Muscle of leg (tissue), 11 donors: ENCODE measurements around the gene RAB18. TPM values are rescaled to one million over a fixed set of nuclear protein-coding genes. Genes with fewer than 3 reads are reported as not detected.
A peak's percentile ranks its signal among the peaks of the same experiment; 100 is the strongest.
"Not testable (repeated sequence)": the region's sequence is repeated elsewhere in the genome, so short reads cannot be mapped to it uniquely, and the experiment has no call there.

Source experiments
- DNase-seq: peaks from one replicate; pipeline ENCODE4 v3.0.0; 2013
- H3K27ac ChIP-seq: one replicate; pipeline ENCODE4 v1.5.1; 2013; ENCODE audit warnings: mild to moderate bottlenecking, low read length, control low read depth
- H3K27me3 ChIP-seq: one replicate; pipeline ENCODE4 v1.6.1; 2013; ENCODE audit warnings: low read length; ENCODE audit not compliant: control insufficient read depth, insufficient read depth
- H3K36me3 ChIP-seq: one replicate; pipeline ENCODE4 v1.6.1; 2013; ENCODE audit warnings: low read length; ENCODE audit not compliant: control insufficient read depth, insufficient read depth
- H3K4me1 ChIP-seq: one replicate; pipeline ENCODE4 v1.6.1; 2013; ENCODE audit warnings: low read length; ENCODE audit not compliant: control insufficient read depth, insufficient read depth
- H3K4me3 ChIP-seq: one replicate; pipeline ENCODE4 v1.5.1; 2013; ENCODE audit warnings: low read length, control low read depth
- H3K9me3 ChIP-seq: replicated peaks from 2 replicates; pipeline ENCODE4 v1.6.1; 2013; ENCODE audit warnings: low read depth, low read length; ENCODE audit not compliant: control insufficient read depth
- WGBS: methylation state at CpG from one replicate; pipeline ENCODE4 v1.1.5; 2013; ENCODE audit warnings: missing lambda C conversion rate; ENCODE audit not compliant: insufficient coverage; 5-methylcytosine and 5-hydroxymethylcytosine counted together
- polyA plus RNA-seq, 8 donors: library from polyadenylated mRNA; unstranded; fragments of 120-200 nt; gene quantifications; one replicate each; pipeline versions ENCODE4 v1.2.1 to v1.2.3, GENCODE V29; 2013; ENCODE audit warnings: inconsistent platforms in 1 of 8, low replicate concordance in 1 of 8; ENCODE audit not compliant: insufficient read length in 8 of 8, insufficient read depth in 1 of 8
- total RNA-seq: library from RNA; stranded (reverse); fragments of 120-200 nt; gene quantifications from one replicate; pipeline ENCODE4 v1.2.4, GENCODE V29; 2013

The RAB18 gene
- total and polyA plus RNA-seq, 9 donors: 75.6 to 112 (median 95.7) TPM

DNA sequence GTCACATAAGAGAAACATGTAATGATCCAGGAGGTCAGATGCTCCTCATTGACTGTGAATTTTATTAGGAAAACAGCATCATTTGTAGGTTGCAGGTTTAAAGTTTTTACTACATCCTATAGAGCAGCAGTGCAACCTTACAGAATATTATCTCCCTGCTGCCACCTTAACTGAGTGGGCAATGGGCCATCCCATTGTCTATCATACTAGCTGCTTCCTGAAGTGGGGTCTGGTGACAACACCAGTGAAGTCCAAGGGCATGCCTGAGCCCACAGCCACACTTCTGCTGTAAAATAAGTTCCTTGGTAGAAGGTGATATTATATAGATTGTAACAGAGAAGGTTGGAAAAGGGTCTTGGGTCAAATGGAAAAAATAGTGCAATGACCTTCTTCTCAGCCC lies 4.0 kb upstream of the RAB18 start:
- Histone ChIP-seq H3K36me3 (no peaks in the 10 kb centered on the region), H3K27ac (no peak overlapping the region), H3K9me3 (no peaks in the 10 kb centered on the region), H3K4me3 (no peak overlapping the region), H3K4me1 (peaks cover 3% of the 10 kb centered on the region), H3K27me3 (peaks cover 2% of the 10 kb centered on the region)
- no peak for DNase-seq

DNA sequence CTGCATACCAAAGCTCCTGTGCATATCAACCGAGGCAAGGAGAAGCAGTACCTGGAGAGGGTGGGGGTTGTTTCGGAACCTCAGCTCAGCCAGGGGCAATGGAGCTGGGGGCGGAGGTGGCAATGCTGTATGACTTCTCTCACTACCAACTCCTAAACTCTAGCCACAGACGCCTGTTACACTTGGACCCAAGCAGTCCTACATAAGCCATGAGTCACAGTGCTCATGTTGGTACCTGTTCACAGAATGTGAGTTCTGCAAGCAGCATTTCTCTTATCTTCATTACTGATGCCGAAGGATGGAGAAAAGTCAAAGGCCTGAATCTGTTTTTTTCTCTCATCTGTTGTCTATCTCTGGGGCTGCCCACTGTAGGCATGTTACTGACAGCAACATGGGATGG lies 3.2 kb upstream of the RAB18 start:
- peaks cover 2% of the 10 kb centered on the region for H3K27me3 ChIP-seq
- H3K36me3 ChIP-seq: no peaks in the 10 kb centered on the region
- H3K4me3 ChIP-seq: no peak overlapping the region
- 80% methylated on average over 1 of the region's 5 CpGs for WGBS
- H3K9me3 ChIP-seq: no peaks in the 10 kb centered on the region
- H3K4me1 ChIP-seq: peaks cover 6% of the 10 kb centered on the region
- H3K27ac ChIP-seq: no peak overlapping the region
- DNase-seq: no peak

DNA sequence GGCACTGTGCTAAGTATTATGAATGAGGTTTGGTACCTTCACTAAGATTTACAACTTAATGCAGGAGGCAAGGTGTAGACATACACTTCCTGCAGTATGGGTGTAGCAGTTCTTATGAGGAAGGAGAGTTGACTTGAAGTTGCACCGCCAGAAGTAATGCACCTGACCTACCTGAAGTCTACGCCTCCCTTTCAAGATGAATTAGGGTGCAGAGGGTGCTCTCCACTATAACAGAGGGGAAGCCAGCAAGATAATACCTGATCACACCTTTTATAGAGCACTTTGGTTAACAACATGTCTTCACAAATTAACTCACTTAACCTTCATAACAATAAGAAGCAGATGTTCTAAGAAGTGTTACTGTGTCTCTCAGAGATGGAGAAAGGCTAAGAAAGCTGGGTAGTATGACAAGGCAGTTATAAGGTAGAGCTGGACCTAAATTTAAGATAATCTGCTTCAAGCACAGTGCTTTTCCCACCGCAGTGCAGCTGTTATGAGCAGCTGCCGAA lies 552 bp upstream of the RAB18 start:
- Histone ChIP-seq H3K27ac (peak overlapping the region; percentile 97), H3K27me3 (no peaks in the 10 kb centered on the region), H3K4me3 (peak overlapping the region; percentile 83), H3K4me1 (peaks cover 11% of the 10 kb centered on the region), H3K9me3 (no peaks in the 10 kb centered on the region), H3K36me3 (peaks cover 2% of the 10 kb centered on the region)
- no CpG with 5 or more reads among the region's 4 CpGs for WGBS
- no peak for DNase-seq

DNA sequence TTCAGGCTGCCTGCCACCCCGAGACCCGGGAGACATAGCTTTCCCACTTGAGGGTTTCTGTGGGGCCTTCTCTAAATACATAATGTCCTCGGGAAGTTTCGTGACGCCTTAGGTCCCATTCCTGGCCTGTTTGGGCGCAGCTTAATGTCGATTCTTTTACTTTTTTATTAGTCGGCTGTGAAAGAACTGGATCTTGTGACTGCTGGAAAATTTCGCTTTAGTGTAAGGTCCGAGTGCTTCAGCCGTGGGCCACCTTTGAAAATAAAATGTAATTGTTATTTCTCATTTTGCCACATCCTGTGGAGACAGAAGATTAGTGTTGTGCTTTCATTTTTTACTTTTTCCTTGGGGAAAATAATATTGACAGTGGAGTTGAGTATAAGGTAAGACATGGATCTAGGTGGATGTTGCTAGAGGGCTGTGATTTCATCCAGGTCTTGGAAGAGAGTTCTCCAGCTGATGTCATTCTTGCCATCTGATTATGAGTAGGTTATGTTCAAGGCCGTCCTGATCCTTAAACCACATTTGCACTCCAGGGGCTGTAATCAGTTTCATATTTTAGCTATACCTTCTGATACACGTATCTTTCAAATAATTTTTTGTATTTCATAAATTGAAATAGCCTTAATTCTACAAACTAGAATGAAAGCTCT lies 830 bp downstream of the RAB18 start:
- Histone ChIP-seq H3K9me3 (no peaks in the 10 kb centered on the region), H3K4me1 (peaks cover 11% of the 10 kb centered on the region), H3K4me3 (peak overlapping the region; percentile 83), H3K27me3 (no peaks in the 10 kb centered on the region), H3K36me3 (peaks cover 2% of the 10 kb centered on the region), H3K27ac (peak overlapping the region; percentile 97)
- 0% methylated on average over 5 of the region's 13 CpGs for WGBS
- DNase-seq: peak; percentile 41

DNA sequence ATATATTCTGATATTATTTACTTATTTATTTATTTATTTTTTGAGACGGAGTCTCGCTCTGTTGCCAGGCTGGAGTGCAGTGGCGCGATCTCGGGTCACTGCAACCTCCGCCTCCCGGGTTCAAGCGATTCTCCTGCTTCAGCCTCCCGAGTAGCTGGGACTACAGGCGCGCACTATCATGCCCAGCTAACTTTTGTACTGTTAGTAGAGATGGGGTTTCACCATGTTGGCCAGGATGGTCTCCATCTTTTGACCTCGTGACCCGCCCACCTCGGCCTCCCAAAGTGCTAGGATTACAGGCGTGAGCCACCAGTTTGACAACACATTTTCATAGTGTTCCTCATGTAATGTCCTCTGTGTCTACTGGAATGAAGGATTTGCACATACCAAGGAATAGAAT lies 1.4 kb downstream of the RAB18 start:
- DNase-seq, H3K36me3 ChIP-seq, H3K27me3 ChIP-seq, H3K27ac ChIP-seq, H3K9me3 ChIP-seq: not testable (repeated sequence)
- peaks cover 11% of the 10 kb centered on the region for H3K4me1 ChIP-seq
- 95% methylated on average over 8 of the region's 15 CpGs for WGBS
- H3K4me3 ChIP-seq: peak overlapping the region; percentile 83

DNA sequence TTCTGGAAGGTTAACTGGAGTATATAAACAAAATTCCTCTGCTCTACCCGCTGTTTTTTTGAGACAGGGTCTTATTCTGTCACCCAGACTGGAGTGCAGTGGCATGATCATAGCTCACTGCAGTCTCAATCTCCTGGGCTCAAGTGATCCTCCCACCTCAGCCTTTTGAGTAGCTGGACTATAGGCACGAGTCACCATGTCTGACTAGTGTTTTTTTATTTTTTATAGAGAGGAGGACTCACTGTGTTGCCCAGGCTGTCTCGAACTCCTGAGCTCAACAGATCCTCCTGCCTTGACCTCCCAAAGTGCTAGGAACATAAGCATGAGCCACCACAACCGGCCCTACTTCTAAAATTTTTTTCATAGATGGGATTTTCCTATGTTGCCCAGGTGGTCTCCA lies 2.2 kb downstream of the RAB18 start:
- no peak for DNase-seq
- H3K27me3 ChIP-seq: no peaks in the 10 kb centered on the region
- peaks cover 5% of the 10 kb centered on the region for H3K36me3 ChIP-seq
- peaks cover 11% of the 10 kb centered on the region for H3K4me1 ChIP-seq
- H3K9me3 ChIP-seq: no peaks in the 10 kb centered on the region
- H3K4me3 ChIP-seq: no peak overlapping the region
- H3K27ac ChIP-seq: no peak overlapping the region
- 90% methylated on average over 2 of the region's 4 CpGs for WGBS

DNA sequence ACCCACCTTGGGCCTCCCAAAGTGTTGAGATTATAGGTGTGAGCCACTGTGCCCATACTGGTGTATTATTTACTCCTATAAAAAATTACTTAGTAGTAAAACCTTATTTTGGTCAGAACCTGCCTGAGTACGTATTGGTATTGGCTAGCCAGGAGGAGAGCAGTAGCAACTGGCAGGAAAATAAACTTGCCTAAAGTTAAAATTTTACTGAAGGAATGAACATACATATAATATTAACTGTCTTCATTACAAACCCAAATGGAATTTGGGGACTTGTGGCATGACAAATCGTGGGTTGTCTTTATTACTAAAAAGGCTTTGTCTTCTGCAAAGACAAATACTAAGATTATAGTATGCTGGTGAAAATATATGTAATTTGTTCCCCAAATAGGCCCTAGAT lies 8.4 kb downstream of the RAB18 start:
- no peaks in the 10 kb centered on the region for H3K4me1 ChIP-seq
- no CpG with 5 or more reads among the region's 2 CpGs for WGBS
- no peak for DNase-seq
- H3K27me3 ChIP-seq: no peaks in the 10 kb centered on the region
- no peak overlapping the region for H3K4me3 ChIP-seq
- H3K27ac ChIP-seq: no peak overlapping the region
- H3K9me3 ChIP-seq: no peaks in the 10 kb centered on the region
- peaks cover 13% of the 10 kb centered on the region for H3K36me3 ChIP-seq

DNA sequence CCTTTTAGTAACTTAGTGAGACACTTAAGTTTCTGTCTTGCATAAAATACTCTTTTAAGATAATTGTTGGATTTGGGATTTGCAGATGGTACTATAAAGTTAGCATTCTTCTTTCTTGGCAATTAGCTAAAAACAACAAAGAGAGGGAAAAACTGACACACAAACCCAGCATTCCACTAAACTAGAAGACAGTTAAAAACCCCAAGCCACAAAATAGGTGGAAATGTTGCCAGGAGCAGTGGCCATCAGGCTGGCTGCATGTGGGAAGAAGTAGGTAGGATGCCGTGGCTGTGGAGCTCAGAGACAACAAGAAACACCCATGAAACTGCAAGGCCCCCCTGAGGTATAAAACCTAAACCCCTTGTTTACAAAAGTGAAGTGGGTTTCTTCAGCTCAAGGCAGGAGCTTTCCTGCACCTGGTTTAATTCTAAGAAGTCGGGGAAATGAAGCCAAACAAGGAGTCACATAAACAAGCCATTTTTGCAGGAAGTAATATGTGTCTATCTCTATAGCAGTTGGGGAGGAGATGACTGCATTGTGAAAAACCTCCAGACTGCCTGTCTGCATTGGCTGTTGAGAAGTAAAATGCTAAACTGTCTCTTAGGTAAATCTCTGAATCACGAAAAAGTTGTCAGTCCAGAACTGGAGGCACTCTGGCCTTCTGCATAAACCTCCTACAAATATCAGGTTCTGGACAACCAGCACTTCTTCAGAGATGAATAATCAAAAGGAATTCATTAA lies 9.5 kb downstream of the RAB18 start:
- Histone ChIP-seq H3K27ac (no peak overlapping the region), H3K36me3 (peaks cover 13% of the 10 kb centered on the region), H3K4me1 (no peaks in the 10 kb centered on the region), H3K4me3 (no peak overlapping the region), H3K27me3 (no peaks in the 10 kb centered on the region), H3K9me3 (no peaks in the 10 kb centered on the region)
- DNase-seq: no peak
- WGBS: no CpG with 5 or more reads among the region's 3 CpGs

DNA sequence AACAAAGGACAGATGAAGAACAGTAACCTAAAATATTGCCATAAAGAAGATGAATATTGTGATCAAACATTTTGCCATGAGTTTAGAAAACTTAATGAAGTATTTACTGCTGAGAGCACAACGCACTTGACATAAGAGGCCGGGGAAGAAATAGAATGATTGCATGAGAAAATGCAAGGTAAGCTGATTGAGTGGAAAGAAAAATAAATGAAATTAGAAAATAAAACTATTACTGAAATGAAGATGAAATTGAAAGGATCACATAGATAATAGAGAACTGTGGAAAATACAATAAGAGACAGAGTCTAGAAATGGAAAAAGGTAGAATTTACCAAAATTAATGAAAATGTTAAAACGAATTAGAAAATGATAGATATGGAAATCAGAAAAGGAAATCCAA lies 10.1 kb downstream of the RAB18 start:
- no peaks in the 10 kb centered on the region for H3K9me3 ChIP-seq
- H3K27me3 ChIP-seq: no peaks in the 10 kb centered on the region
- H3K27ac ChIP-seq: no peak overlapping the region
- H3K4me3 ChIP-seq: no peak overlapping the region
- H3K4me1 ChIP-seq: no peaks in the 10 kb centered on the region
- no CpG with 5 or more reads among the region's 3 CpGs for WGBS
- no peak for DNase-seq
- peaks cover 13% of the 10 kb centered on the region for H3K36me3 ChIP-seq

DNA sequence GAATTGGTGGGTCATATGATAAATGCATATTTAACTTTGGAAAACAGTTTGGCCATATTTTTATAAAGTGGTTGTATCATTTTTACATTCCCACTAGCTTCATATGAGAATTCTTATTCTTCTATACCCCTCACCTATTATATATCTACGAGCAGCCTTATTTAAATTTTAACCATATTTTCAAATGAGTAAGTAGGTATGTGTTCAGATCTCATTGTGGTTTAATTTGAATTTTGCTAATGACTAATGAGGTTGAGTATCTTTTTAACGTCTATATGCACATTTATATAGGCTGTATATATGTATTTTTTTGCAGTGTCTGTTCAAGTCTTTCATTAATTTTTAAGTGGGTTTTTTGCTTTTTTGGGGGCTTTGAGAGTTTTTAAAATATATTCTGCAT lies 14.2 kb downstream of the RAB18 start:
- Histone ChIP-seq H3K27me3 (no peaks in the 10 kb centered on the region), H3K4me1 (no peaks in the 10 kb centered on the region), H3K9me3 (no peaks in the 10 kb centered on the region), H3K4me3 (no peak overlapping the region), H3K27ac (no peak overlapping the region), H3K36me3 (peaks cover 3% of the 10 kb centered on the region)
- no CpG with 5 or more reads among the region's 2 CpGs for WGBS
- DNase-seq: no peak
